Fibroblast of skin of left biceps (primary cell): ENCODE measurements around the gene SETD1A.

Experiments
- DNase-seq, 2 experiments: peaks; one replicate each; pipeline ENCODE4 v3.0.0-alpha.2; 2013; ENCODE audit warnings: low read depth in 2 of 2

The SETD1A gene

GRCh38 chr16:30953511-30954124 is 3.9 kb upstream of the SETD1A start:
- DNase-seq, result no peak

GRCh38 chr16:30954993-30955392 is 2.6 kb upstream of the SETD1A start:
- no peak for DNase-seq

- DNase-seq, result peak; percentile 60 to 62
Measured at GRCh38 chr16:30956601-30957455, 726 bp upstream of the SETD1A start.

GRCh38 chr16:30958175-30959079 is 873 bp downstream of the SETD1A start:
- no peak for DNase-seq

- DNase-seq, result no peak
Measured at GRCh38 chr16:30961384-30961783, 3.8 kb downstream of the SETD1A start.

GRCh38 chr16:30963925-30964511 is 6.5 kb downstream of the SETD1A start:
- DNase-seq, result no peak

- DNase-seq, result no peak
Measured at GRCh38 chr16:30964574-30965226, 7.1 kb downstream of the SETD1A start.

- no peak for DNase-seq
Measured at GRCh38 chr16:30965436-30965835, 7.9 kb downstream of the SETD1A start.

GRCh38 chr16:30966033-30966619 is 8.6 kb downstream of the SETD1A start:
- no peak for DNase-seq

GRCh38 chr16:30967795-30968194 is 10.2 kb downstream of the SETD1A start:
- no peak for DNase-seq

GRCh38 chr16:30969246-30969842 is 11.8 kb downstream of the SETD1A start:
- no peak for DNase-seq

GRCh38 chr16:30971298-30971697 is 13.7 kb downstream of the SETD1A start:
- DNase-seq, result no peak

- DNase-seq, result no peak
Measured at GRCh38 chr16:30972872-30973271, 15.3 kb downstream of the SETD1A start.

- no peak for DNase-seq
Measured at GRCh38 chr16:30974348-30974747, 16.8 kb downstream of the SETD1A start.

GRCh38 chr16:30976486-30976885 is 18.9 kb downstream of the SETD1A start:
- no peak for DNase-seq

- DNase-seq, result no peak
Measured at GRCh38 chr16:30977502-30977901, 19.9 kb downstream of the SETD1A start.

- DNase-seq, result no peak
Measured at GRCh38 chr16:30979170-30980022, 21.8 kb downstream of the SETD1A start.

- no peak for DNase-seq
Measured at GRCh38 chr16:30980023-30980371, 22.4 kb downstream of the SETD1A start.

GRCh38 chr16:30980434-30980833 is 22.9 kb downstream of the SETD1A start:
- no peak for DNase-seq

GRCh38 chr16:30980959-30981358 is 23.4 kb downstream of the SETD1A start:
- no peak for DNase-seq
